Medulla oblongata (tissue), 1 donor: Measurements from ENCODE around the gene CISH.

Experiments used
- DNase-seq: peaks from one replicate; pipeline ENCODE4 v3.0.0-alpha.2; 2015; ENCODE audit errors: extremely low spot score

CISH gene

GRCh38 chr3:50637011-50637410 lies 25.4 kb upstream of the CISH start:
- no peak for DNase-seq

GRCh38 chr3:50635066-50635465 lies 23.5 kb upstream of the CISH start:
- DNase-seq, result no peak

DNA sequence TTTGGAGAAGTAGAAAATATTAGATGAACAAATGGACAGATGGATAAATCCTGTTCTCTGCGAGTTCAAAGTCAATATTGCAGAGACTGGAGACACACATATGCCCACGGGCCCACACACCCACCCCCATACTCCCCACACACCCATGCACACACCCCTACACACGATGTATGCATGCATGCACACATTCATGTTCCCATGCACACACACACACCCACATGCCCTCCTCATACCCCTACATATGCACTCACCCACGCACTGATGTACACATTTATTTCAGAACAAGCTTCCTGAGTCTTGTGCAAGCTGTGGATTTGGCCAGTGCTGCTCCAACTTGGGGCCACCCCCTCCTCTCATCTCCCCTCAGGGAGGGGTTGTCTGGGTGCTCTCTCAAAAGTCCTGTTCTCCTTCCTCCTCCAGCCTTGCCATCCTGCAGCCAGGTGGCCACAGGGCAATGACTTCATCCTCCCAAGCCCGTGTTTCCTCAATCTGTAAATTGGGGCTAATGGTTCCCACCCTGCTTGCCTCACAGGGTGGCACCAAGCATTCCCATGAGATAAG lies 21.7 kb upstream of the CISH start:
- no peak for DNase-seq

DNA sequence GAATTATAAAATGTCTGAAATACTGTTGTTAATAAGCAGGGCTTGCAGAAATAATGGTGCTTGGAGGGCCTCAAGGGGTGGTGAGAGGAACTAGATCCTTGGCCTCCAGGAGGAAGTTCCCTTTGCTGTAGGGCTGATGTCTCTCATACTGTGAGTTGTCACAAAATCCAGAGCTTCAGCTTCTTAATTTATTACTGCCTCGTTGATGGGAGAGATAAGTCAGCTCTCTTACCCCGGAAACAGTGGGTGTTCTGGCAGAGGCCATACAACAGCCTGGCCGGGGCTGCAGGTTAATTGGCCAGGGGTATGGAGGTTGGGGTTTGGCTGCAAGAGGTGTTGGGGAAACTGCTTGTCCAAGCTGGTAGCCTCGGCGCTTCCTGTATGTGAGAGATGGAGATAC lies 20.9 kb upstream of the CISH start:
- no peak for DNase-seq

DNA sequence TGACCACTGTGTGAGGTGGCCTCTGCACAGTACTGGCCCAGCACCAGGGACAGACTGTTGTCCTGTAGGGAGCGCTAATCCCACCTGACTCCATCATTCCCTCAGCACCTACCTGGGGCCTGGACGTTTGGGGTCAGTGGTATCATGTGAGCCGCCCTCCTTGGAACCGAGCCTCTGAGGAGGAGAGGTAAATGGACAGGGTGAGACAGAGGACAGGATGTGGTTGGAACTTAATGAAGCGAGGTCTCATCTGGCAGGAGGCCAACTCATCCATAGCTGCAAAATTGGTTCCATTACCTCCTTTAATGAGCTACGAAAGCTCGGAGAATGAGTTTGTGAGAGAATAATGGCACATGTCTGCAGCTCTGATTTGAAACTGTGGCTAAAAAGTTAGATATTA lies 19.3 kb upstream of the CISH start:
- no peak for DNase-seq

DNA sequence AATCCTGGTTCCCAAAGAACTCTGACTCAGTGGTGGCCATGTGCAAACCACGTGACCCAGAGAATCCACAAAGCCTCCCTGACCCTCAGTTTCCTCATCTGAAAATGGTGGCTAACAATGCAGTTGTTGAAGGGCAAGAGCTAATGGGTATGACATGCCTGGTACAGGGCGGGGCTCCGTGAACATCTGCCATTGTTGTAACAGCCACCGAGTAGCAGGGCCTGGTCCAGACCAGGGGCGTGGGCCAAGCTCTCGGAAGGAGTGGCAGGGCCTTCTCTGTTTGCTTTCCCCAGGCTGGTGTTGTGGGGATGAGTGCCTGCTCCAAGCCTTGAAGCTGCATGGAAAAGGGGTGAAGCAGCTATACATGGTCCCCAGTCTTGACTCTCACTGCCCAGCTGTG lies 18.8 kb upstream of the CISH start:
- DNase-seq, result no peak

DNA sequence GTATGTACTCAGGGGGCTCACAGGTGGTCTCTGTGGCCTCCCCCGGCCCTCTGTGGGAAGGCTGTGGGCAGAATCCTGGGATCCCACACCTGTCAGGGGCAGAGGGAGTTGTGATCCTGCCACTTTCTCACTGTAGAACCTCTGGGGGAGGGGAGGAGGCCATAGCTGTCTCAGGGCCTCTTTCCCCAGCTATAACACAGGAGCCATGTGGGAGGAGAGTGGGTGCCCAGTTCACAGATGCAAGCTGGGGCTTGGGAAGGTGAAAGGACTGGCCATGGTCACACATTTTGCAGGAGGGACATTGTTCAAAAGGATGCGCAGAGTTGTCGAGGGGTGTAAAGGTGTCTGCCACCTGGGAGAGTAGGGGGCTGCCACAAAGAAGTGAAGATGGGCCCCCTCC lies 17.0 kb upstream of the CISH start:
- no peak for DNase-seq

GRCh38 chr3:50627407-50628051 lies 16.0 kb upstream of the CISH start:
- DNase-seq, result peak; percentile 63

DNA sequence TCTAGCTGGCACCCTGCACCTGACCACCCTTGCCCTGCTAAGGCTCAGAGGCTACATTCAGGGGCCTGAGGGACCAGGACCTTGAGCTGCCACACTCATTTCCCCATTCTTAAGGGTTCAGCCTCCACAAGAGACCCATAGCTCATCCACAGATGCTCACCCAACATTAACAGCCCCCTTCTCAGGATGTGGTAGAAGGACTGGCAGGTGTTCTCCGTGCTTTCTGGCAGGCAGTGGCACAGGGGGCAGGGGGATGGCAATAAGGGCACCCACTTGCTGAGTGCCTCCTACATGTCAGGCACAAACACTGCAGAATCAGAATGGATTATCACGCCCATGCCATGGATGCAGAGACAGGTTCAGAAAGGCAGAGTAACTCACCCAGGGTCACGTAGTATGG lies 14.8 kb upstream of the CISH start:
- DNase-seq, result no peak

DNA sequence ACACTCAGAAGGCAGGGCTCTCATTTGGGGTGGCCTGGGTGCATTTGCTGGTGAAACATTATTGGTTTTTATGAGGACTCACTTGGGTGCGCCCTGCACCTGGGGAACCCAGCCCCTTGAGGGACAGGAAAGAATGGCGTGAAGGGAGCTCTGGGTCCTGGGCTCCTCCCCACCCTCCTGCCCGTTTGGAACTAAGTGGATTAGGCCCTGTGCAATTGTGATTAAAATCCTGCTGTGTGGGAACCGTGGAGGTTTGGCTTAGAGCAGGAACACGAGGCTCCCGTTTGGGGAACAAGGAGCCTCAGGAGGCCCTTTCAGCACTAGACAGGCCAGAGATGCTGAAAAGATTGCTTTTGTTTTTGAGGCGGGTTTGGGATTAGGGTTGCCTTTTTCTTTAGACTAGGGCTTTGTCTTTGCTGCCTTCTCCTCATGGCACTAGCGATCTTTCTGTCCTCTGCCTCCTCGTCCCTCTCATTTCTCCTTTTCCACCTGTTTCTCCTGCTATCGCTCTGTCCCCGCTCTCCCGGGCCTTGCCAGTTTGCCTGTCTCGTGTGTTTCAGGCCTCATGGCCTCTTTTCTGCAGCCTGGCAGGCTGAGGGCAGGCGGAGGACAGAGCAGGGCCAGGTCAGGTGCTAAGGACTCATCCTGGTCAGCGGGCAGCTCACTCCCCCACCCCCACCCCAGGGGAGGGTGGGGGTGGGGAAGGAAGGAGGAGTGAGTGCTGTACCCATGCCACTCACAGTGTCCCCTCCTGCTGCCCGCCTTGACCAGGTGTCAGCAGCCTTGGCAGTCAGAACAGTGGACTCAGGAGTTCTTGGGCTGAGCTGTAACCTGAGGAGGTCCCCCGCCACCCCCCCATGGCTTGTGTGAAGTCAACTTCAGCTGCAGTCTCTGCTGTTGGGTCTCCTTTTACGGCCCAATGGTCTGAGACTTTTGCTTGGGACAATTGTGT lies 13.9 kb upstream of the CISH start:
- DNase-seq, result no peak

GRCh38 chr3:50624634-50625033 lies 13.1 kb upstream of the CISH start:
- DNase-seq, result no peak

- DNase-seq, result no peak
These were observed 12.4 kb upstream of the CISH start for GRCh38 chr3:50623840-50624474.

GRCh38 chr3:50622881-50623280 lies 11.3 kb upstream of the CISH start:
- no peak for DNase-seq

- peak; percentile 65 for DNase-seq
These were observed 9.2 kb upstream of the CISH start for GRCh38 chr3:50620820-50621219.

DNA sequence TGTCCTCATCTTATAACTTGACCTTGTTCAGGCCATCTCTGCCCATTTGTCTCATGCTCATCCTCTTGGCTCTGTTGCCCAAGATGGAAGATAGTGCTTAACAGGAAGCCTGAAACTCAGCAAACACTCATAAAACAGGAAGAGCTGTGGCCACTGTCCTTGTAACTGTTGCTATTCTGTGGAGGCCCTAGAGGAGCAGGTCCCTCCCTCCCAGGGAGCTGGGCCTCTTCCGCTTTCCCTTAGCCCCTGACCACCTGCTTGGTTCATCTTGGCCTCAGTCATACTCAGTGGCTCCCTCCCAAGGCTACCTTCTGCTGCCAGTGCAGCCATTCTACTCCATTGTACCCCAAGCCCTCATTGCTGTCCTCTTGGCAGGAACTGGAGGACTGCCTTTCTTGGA lies 8.8 kb upstream of the CISH start:
- peak; percentile 84 for DNase-seq

- DNase-seq, result no peak
These were observed 6.4 kb upstream of the CISH start for GRCh38 chr3:50617911-50618481.

DNA sequence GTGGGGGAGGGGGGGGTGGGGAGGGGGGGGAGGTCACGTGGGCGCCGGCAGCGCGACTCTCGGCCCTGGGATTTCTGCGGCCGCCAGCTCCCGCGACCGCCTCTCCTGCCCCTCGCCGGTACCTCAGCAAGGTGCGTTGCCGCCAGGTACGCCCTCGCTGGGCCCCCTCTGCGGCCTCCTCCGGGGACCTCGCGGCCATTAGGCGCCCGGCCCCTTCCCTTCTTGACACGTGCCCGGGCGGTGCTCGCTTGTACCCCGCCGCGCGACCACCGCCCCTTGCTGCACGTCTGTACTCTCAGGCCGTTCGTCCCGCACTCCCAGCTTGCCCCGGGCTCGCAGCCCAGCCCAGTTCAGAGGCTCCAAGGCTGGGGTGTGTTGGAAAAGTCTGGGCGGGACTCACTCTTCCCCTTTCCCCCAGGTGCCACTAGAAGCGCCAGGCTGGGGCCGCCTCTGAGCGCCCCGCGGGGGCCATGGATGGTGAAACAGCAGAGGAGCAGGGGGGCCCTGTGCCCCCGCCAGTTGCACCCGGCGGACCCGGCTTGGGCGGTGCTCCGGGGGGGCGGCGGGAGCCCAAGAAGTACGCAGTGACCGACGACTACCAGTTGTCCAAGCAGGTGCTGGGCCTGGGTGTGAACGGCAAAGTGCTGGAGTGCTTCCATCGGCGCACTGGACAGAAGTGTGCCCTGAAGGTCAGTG lies 5.7 kb upstream of the CISH start, which contains the start of gene MAPKAPK3:
Gene MAPKAPK3, plus strand, starts transcription at position 56 of the 696 bp plus-strand sequence. Its CDS starts 415 bp downstream, at position 471.
- no peak for DNase-seq

DNA sequence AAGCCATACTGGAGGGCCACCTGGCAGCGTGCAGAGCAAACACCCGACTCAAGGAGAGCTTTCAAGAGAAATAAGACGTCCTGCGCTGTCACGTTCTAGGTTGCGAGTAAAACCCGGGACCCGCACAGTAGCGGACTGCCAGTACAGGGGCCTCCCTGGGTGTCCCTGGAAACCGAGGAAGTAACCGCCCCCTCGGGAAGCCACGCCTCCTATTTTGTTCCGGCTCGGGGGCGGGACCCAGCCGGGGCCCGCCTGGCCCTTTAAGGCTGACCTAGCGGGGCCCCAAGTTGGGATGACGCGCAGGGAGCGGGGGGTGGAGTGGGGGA lies 5.2 kb upstream of the CISH start:
- peak; percentile 96 for DNase-seq

DNA sequence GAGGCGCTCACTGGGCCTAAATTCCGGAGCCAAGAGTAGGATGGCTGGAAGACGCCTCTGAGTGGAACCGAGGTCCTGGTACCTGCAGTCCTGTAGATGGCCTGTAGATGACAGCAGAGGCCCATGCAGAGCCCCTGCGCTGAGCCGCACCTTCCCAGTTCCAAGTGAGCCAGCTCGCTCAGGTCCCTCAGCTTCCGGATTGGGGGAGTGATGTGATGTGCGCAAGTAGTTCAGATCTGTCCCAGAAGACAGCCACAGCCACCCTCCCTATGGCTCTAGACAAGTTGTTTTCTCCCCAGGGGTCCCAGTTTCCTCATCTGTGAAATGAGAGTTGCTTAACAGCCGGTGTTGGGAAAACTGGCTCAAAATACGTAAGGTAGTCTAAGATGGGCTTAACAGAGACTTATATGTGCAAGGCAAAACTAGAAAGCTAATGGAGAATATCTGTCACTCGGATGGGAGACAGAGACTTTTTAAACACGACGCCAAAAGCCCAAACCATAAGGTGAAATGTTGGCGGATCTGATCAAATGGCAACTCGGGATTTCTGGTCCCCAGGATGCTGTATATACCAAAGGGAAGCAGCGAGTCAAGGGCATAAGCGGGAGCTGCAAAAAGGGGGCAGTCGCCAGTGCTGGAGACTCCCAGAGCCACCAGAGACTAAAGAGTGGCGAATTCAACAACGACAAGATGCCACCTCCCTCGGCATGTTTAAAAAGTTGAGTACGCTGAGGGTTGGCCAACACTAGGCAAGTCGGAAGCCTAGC lies 4.6 kb upstream of the CISH start:
- DNase-seq, result peak; percentile 90

DNA sequence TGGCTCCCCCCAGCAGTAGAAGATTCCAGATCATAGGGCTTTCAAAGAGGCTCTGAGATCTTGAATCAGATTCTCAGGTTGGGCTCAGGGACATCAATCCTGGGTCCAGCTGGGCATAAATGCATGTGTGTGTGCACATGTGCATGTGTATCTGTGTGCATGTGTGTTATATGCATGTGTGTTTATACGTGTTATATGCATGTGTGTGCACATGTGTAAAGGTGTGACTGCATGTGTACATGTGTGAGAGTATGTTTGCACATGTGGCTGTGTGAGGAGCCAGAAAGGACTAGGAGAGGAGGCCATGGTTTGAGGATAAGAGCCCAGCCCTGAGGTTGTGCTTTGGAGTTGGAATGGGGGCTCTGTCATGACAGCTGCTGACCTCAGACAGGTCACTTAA lies 3.6 kb upstream of the CISH start:
- no peak for DNase-seq
